ENCODE results near the gene VOPP1.

Gene VOPP1

DNA sequence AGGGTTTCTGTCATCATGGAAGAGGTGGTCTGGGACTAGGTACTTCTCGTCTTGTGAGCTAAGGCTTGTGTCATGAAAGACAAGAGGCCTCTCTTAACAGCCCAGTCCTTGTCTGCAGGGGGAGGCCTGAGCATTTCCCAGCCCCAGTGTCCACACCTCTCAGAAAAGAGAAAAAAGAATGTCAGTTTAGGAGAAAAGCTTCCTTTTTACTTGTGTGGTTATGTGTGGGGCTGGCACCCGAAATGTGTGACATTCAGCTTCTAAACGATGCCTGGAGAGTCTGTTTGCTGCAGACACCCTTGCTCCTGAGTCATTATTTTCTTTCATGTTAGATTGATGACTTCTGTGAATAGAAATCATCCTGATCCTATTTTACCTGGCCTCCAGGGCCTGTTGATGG, 139.8 kb downstream of the VOPP1 start:
- no peak for DNase-seq (ENCODE audit: low read depth)
- TF ChIP-seq, protein P1, sequence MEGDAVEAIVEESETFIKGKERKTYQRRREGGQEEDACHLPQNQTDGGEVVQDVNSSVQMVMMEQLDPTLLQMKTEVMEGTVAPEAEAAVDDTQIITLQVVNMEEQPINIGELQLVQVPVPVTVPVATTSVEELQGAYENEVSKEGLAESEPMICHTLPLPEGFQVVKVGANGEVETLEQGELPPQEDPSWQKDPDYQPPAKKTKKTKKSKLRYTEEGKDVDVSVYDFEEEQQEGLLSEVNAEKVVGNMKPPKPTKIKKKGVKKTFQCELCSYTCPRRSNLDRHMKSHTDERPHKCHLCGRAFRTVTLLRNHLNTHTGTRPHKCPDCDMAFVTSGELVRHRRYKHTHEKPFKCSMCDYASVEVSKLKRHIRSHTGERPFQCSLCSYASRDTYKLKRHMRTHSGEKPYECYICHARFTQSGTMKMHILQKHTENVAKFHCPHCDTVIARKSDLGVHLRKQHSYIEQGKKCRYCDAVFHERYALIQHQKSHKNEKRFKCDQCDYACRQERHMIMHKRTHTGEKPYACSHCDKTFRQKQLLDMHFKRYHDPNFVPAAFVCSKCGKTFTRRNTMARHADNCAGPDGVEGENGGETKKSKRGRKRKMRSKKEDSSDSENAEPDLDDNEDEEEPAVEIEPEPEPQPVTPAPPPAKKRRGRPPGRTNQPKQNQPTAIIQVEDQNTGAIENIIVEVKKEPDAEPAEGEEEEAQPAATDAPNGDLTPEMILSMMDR (IDR thresholded peaks at IDR 0.05; ENCODE audit: insufficient read depth, low read depth, low read length, missing control alignments): no peak
- H3K4me3 ChIP-seq (ENCODE audit: low read depth, low read length): no peak overlapping the region

DNA sequence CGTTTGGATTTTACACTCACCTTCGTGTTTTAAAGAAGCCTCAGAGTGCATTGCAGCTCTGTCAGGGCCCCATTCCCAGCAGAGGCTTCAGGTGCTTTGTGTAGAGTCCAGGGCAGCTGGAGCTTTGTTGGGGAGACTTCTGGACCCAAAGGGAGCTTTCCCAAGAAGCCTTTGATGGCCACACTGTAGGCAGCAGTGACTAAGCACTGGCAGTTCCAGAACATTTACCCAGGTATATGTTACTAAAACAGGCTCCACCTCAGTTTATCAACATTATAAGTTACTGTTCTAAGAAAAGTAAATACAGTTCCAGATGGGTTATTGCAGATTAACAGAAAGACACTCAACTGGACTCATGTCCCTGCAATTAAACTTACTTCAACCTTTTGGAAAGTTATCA, 140.4 kb downstream of the VOPP1 start:
- DNase-seq (ENCODE audit: low read depth): no peak
- no peak overlapping the region for H3K4me3 ChIP-seq (ENCODE audit: low read depth, low read length)
- TF ChIP-seq, protein P1 (IDR thresholded peaks at IDR 0.05; ENCODE audit: insufficient read depth, low read depth, low read length, missing control alignments): no peak

DNA sequence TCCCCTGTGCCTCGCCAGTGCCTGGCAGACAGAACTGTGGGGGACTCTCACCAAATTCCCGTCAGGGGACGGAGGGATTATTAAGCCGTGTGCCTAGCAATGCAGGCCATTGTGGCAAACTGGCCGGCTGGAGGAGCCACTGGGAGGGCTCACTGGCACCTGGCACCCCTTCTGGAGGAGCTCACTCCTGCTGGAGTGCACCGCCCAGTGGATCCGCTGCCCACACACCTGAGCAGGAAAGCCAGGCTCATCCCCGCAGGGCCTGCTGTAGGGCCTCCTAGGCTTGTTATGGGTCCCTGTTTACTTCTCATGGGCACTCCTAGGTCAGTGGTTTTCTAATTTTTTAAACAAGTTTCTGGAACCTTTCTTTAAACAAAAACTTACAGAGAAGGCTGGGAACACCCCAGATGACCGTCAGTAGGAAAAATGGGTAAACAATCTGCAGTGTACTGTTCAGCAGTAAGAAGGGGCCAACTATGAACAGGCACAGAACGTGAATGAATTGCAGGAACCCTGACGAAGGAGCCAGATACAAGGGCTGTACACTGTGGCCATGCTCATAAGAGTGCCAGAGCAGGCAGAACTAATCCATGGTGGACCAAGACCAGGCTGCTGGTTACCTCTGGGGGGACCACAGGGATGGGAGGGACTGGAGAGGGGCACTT, 142.3 kb downstream of the VOPP1 start:
- DNase-seq (ENCODE audit: low read depth): no peak
- TF ChIP-seq, protein P1 (IDR thresholded peaks at IDR 0.05; ENCODE audit: insufficient read depth, low read depth, low read length, missing control alignments): no peak

DNA sequence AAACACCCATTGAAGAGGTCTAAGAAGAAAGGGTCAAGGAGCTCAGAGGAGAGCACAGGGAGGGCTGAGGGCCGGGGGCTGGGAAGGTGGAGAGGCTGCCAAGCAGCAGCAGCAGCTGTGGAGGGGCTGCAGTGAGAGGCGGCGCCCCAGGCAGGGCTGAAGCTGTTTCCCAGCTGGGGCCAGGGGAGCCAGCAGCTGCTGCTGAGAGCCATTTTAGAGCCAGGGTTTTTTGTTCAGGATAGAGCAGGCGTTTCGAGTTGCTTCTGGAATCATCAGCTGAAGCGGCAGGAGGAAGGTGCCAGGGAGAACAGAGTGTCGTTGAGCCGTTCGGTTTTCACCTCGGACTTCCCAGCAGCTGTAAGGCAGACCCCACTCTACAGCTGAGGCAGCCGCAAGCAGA, 144.5 kb downstream of the VOPP1 start:
- no peak for DNase-seq (ENCODE audit: low read depth)
- TF ChIP-seq, protein P1 (IDR thresholded peaks at IDR 0.05; ENCODE audit: insufficient read depth, low read depth, low read length, missing control alignments): no peak
- H3K4me3 ChIP-seq (ENCODE audit: low read depth, low read length): no peak overlapping the region

More for the DNA sequence above, 142.3 kb downstream of the VOPP1 start:
- H3K4me3 ChIP-seq (ENCODE audit: low read depth, low read length): no peak overlapping the region

DNA sequence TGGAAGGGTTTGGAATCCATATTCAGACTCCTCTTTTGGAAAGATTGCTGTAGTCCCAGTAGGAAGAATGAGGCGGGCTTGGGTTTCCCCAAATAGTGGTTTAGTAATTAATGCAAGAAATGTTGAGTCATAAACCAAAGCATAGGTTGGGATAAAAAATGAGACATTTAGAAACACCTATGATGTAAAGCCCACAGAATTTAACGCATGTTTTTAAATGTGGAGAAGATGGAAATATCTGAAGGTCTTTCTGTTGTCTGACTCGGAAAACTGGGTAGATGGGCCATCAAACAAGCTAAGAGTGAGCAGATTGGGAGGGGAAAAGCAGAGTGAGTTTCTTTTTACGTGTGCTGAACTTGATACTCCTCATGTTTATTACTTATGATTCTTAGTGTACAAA, 145.0 kb downstream of the VOPP1 start:
- no peak for DNase-seq (ENCODE audit: low read depth)
- no peak overlapping the region for H3K4me3 ChIP-seq (ENCODE audit: low read depth, low read length)
- TF ChIP-seq, protein P1 (IDR thresholded peaks at IDR 0.05; ENCODE audit: insufficient read depth, low read depth, low read length, missing control alignments): no peak

DNA sequence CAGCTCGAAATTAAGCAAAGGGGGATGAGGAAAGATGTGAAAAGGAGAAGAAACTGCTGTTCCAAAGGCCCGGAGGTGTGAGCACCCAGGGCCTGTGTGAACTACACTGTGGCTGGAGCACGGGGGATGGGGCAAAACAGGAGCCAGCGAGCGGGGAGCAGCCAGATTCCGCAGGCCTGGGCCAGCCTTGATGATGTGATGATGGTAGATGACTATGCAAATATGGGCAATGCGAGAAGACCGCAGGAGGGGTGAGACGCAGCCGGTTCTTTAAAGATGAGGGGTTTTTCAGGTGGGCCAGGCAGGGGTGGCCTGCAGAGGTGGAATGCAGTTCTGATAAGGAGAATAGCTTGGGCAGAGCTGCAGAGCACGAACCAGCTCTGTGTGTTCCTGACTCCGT, 145.6 kb downstream of the VOPP1 start:
- TF ChIP-seq, protein P1 (IDR thresholded peaks at IDR 0.05; ENCODE audit: insufficient read depth, low read depth, low read length, missing control alignments): no peak
- H3K4me3 ChIP-seq (ENCODE audit: low read depth, low read length): no peak overlapping the region
- DNase-seq (ENCODE audit: low read depth): no peak

DNA sequence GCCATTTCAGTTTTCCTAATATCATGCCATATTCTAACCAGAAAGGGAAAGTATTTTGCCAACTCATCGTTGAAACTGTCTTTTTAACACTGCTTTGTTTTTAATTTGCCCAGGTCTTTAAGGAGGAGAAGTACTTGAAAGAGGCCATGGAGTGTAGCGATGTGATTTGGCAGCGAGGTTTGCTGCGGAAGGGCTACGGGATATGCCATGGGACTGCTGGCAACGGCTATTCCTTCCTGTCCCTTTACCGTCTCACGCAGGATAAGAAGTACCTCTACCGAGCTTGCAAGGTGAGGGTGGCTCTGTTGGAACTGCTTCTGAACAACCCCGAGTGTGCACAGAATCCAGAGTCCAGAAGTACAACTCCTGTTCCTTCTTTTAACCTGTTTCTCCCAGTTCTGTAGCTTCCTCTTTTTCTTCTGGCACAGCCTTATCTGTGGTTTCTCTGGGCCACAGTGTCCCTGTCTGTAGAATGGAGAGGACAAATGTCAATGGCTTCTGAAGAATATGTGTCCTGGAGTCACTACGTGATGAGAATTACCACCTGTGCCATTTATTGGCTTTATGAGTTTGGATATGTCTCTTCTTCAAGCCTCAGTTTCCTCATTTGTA, 147.1 kb downstream of the VOPP1 start:
- no peak overlapping the region for H3K4me3 ChIP-seq (ENCODE audit: low read depth, low read length)
- no peak for DNase-seq (ENCODE audit: low read depth)
- TF ChIP-seq, protein P1 (IDR thresholded peaks at IDR 0.05; ENCODE audit: insufficient read depth, low read depth, low read length, missing control alignments): no peak
